Stimulated activated CD8-positive, alpha-beta memory T cell treated with anti-CD3 and anti-CD28 coated beads, Interleukin-15, amount 100 ng/mL, for 24 hours (primary cell): ENCODE data around the gene GTF2A1.
A peak's percentile ranks its signal among the peaks of the same experiment; 100 is the strongest.
"Not testable (repeated sequence)": the region's sequence is repeated elsewhere in the genome, so short reads cannot be mapped to it uniquely, and the experiment has no call there.

ENCODE experiments used
- DNase-seq: peaks from one replicate; pipeline ENCODE4 v3.0.0-alpha.2; 2020; ENCODE audit warnings: low read depth

The GTF2A1 gene

GRCh38 chr14:81220830-81221578, at the start of gene GTF2A1:
Gene GTF2A1, minus strand, starts transcription at chr14:81220959. Its CDS starts 441 bp downstream, at chr14:81220518.
- peak; percentile 86 for DNase-seq

DNA sequence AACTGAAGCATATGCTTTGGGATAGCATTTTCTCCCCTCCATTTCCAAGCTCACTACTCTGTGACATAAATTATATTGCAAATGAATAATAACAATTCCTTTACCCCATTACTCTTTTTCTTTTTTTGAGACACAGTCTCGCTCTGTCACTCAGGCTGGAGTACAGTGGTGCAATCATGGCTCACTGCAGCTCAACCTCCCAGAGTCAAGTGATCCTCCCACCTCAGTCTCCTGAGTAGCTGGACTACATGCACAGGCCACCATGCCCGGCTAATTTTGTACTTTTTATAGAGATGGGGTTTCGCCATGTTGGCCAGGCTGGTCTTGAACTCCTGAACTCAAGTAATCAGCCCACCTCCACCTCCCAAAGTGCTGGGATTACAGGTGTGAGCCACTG, 49.2 kb upstream of the GTF2A1 start:
- no peak for DNase-seq

DNA sequence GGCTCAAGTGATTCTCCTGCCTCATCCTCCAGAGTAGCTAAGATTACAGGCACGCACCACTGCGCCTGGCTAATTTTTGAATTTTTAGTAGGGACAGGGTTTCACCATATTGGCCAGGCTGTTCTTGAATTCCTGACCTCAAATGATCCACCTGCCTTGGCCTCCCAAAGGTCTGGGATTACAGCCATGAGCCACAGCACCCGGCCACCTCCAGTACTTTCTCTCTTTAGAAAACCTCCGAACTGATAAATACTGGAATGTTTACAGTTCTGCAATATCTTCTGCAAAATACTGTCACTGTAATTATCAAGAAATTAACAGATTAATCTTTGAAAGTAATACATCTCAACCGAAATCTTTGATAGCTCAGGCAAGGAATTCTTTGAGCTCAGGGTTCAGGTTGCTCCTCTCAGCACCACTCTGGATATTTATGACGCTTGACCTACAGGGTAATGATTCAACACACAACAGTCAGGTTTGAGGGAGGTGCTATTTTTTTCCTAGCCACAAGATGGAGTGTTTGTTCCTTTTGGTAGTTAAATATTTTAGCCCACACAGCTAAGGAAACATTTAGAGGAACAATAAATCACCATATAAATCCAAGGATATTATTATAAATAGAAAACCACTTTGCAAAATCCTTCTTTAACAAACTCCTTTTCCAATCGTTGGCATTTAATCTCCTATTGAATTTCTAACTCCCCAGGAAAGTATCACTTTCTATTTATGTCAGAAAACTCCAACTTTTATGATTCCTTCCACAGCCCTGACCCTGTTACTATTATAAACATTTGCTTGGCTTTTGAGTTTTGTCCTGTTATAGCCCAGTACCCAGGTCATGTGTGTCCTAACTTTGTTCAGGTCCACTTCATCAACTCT, 48.6 kb upstream of the GTF2A1 start:
- no peak for DNase-seq

GRCh38 chr14:81268016-81268416, 47.3 kb upstream of the GTF2A1 start:
- DNase-seq: no peak

DNA sequence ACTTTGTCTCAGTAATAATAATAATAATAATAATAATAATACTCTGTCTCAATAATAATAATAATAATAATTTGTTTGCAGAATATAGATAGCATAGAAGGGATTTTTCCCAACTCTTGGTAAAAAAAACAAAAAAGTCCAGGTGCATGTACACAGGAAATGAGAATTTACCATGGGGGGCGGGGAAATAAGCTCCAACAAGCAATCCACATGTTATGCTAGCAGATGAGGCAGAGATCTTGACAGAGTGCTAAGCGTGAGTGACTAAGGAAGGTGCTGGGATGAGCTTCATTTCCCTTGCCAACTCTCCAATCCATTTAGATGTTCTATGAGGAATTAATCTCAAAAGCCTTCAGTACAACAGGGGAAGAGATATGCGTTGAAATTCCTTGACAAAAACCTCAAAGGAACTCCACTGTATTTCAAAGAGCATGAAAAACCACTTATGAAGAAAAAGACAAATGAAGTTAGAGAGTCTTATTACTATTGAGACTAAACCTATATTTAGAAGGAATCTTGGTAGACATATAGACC, 44.9 kb upstream of the GTF2A1 start:
- DNase-seq: no peak

- DNase-seq: no peak
These were observed 43.9 kb upstream of the GTF2A1 start for GRCh38 chr14:81264671-81265070.

GRCh38 chr14:81263777-81264410, 43.1 kb upstream of the GTF2A1 start:
- DNase-seq: no peak

- DNase-seq: no peak
These were observed 40.4 kb upstream of the GTF2A1 start for GRCh38 chr14:81261176-81261575.

GRCh38 chr14:81260732-81261131, 40.0 kb upstream of the GTF2A1 start:
- DNase-seq: no peak

DNA sequence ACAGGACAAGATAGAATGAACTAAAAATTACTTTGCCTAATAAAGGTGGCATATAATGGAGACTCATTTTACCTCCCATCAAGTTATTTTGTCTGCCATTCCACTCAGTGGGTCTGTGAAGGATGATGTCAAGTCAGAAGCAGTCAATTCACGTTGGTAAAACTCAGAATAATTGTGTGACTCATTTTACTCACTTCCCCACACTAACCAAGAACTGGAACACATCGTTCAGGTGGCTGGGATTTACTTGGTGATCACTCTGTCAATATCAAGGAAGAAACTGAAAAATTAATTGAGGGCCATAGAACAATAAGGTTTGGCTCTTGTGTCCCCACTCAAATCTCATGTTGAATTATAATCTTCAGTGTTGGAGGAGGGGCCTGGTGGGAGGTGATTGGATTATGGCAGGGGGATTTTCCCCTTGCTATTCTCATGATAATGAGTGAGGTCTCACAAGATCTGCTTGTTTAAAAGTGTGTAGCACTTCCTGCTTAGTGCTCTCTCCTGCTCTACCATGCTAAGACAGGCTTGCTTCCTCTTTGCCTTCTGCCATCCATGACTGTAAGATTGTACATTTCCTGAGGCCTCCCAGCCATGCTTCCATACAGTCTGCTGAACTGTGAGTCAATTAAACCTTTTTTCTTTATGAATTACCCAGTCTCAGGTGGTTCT, 35.7 kb upstream of the GTF2A1 start:
- no peak for DNase-seq

DNA sequence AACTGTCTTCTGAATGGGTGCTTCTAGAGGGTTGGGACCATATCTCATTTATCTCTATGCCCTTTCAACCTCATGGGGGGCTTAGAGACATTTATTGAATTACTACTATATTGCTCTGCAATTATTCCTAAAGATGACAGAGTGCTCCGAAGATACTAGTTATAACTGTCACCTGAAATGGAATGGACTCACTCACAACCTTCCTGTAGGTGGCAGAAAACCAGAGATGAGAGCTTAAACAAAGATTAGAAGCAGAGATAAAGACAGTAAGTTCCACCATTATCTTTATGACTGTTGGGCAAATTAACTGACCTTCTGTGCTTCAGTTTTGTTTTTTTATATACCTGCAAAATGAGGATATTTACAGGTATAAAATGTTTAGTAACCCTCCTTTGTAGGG, 31.5 kb upstream of the GTF2A1 start:
- DNase-seq: no peak

DNA sequence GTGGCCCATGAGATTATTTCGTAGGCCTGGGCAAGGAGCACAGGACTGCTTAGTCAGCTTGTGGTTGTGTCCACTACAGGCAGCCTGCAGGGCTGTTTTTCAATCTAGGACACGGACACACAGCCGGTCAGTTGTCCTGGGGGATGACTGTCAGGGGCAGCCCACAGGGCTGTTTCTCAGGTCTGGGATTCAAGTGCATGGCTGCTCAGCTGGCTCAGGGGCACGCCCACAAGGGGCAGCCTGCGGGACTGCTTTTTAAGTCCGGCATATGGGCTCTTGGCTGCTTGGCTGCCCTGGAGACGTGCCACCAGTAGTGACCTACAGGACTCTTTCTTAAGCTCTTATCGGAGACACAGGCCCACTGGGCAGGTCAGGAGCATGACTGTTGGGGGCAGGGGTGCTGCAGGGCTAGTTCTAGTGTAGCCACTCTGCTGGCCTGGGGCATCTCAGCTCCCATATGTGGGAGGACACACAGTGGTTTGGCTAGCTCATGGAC, 26.6 kb upstream of the GTF2A1 start:
- no peak for DNase-seq

GRCh38 chr14:81246461-81247270, 25.9 kb upstream of the GTF2A1 start:
- no peak for DNase-seq

DNA sequence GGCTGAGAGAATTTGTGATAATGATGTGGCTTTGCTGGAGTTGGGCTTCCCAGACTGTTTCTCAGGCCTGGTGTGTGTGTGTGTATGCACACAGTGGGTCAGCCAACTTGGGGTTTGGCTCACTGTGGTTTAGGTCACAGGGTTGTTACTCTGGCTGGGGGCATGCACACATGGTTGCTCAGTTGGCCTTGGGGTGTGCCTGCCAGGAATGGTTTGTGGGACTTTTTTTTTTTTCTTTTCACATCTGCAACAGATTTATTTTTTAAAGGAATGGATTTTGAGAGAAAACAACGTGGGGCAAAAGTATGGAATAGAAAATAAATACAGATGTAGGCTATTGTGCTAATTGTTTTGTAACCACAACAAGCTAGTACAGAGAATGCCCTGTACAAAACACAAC, 25.0 kb upstream of the GTF2A1 start:
- DNase-seq: no peak

GRCh38 chr14:81244431-81244830, 23.7 kb upstream of the GTF2A1 start:
- DNase-seq: not testable (repeated sequence)

GRCh38 chr14:81243499-81243898, 22.7 kb upstream of the GTF2A1 start:
- DNase-seq: no peak

DNA sequence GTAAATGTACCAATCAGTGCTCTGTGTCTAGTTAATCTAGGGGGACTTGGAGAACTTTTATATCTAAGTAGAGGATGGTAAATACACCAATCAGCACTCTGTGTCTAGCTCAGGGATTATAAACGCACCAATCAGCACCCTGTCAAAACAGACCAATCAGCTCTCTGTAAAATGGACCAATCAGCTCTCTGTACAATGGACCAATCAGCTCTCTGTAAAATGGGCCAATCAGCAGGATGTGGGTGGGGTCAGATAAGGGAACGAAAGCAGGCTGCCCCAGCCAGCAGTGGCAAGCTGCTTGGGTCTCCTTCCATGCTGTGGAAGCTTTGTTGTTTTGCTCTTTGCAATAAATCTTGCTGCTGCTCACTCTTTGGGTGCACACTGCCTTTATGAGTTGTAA, 16.1 kb upstream of the GTF2A1 start:
- not testable (repeated sequence) for DNase-seq

DNA sequence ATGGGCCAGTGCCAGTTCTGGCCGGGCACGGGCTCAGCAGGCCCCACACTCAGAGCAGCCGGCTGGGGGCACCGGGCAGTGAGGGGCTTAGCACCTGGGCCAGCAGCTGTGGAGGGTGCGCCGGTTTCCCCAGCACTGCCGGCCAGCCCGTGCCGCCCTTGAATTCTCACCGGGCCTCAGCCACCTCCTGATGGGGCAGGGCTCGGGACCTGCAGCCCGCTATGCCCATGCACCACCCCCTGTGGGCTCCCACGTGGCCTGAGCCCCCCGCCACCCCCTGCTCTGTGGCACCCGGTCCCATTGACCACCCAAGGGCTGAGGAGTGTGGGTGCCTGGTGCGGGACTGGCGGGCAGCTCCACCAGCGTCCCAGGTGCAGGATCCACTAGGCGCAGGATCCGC, 15.4 kb upstream of the GTF2A1 start:
- no peak for DNase-seq

- no peak for DNase-seq
These were observed 14.3 kb upstream of the GTF2A1 start for GRCh38 chr14:81235096-81235495.

- DNase-seq: no peak
These were observed 13.5 kb upstream of the GTF2A1 start for GRCh38 chr14:81234278-81234677.

DNA sequence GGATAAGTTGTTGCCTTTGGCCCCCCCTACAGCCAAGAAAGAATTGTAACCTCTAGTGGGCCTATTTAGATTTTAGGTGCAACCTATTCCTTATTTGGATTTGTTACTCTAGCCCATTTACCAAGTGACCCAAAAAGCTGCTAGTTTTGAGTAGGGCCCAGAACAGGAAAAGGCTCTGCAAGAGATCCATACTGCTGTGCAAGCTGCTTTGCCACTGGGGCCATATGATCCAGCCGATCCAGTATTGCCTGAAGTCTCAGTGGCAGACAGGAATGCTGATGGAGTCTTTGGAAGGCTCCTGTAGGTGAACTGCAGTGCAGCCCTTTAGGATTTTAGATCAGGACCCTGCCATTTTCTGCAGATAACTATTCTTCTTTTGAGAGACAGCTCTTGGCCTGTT, 12.9 kb upstream of the GTF2A1 start:
- no peak for DNase-seq
